B cell (primary cell): ENCODE results near the gene HOXB13. TPM values are rescaled to one million over a fixed set of nuclear protein-coding genes. Genes with fewer than 3 reads are reported as not detected.

Experiments
- ATAC-seq: fragments of 200-7000 bp; cut with Tn5 transposase; one replicate; pipeline ENCODE4 v1.10.0; 2021; ENCODE audit warnings: low read depth, mild to moderate bottlenecking, moderate number of reproducible peaks, moderate library complexity
- CTCF ChIA-PET: fragments of 350-600 bp; sonication (Branson Sonifier 250); formaldehyde crosslinking; loops from one replicate; lab custom pipeline; 2021; ENCODE audit warnings: antibody characterized with exemption, inconsistent platforms; lab: Charles Lee
- POLR2A ChIA-PET: fragments of 350-600 bp; sonication (Branson Sonifier 250); formaldehyde crosslinking; loops from one replicate; lab custom pipeline; 2021; ENCODE audit warnings: antibody characterized with exemption; lab: Charles Lee
- DNase-seq: peaks from one replicate; pipeline ENCODE4 v3.0.0; 2013
- H2AFZ ChIP-seq: 2 replicates; pipeline ENCODE4 v1.6.1; 2012; ENCODE audit warnings: mild to moderate bottlenecking, low read depth, low read length; ENCODE audit not compliant: insufficient read depth, poor library complexity, severe bottlenecking
- H3K27ac ChIP-seq, 2 donors: 1 replicate in 1 of 2; 2 replicates in 1 of 2; pipeline ENCODE4 v1.5.1; 2012 to 2013; ENCODE audit warnings: low read length in 2 of 2, mild to moderate bottlenecking in 2 of 2, moderate library complexity in 1 of 2
- H3K27me3 ChIP-seq, 4 experiments: fragments of 200-600 bp in 1 of 4; sonication (generic) in 1 of 4; replicated peaks in 1 of 4; 1 replicate in 2 of 4; 2 replicates in 2 of 4; pipeline versions ENCODE4 v1.6.1 to v1.7.0; 2013 to 2016; ENCODE audit warnings: low read length in 3 of 4, mild to moderate bottlenecking in 2 of 4, mixed read lengths in 1 of 4, moderate library complexity in 1 of 4; ENCODE audit not compliant: insufficient read depth in 4 of 4, control insufficient read depth in 3 of 4; ENCODE audit errors: control extremely low read depth in 1 of 4
- H3K36me3 ChIP-seq, 2 experiments: replicated peaks in 1 of 2; 1 replicate in 1 of 2; 2 replicates in 1 of 2; pipeline versions ENCODE4 v1.6.1 to v1.7.1; 2013; ENCODE audit warnings: low read length in 1 of 2; ENCODE audit not compliant: insufficient read depth in 2 of 2, control insufficient read depth in 1 of 2; ENCODE audit errors: control extremely low read depth in 1 of 2, extremely low read depth in 1 of 2
- H3K4me1 ChIP-seq, 2 donors: fragments of 200-600 bp in 1 of 2; sonication (generic) in 1 of 2; 1 replicate in 1 of 2; 2 replicates in 1 of 2; pipeline versions ENCODE4 v1.5.1 to v1.6.1; 2013 to 2017; ENCODE audit warnings: low read length in 2 of 2; ENCODE audit not compliant: control insufficient read depth in 2 of 2, insufficient read depth in 2 of 2
- H3K4me2 ChIP-seq: replicated peaks from 2 replicates; pipeline ENCODE3; 2012; ENCODE audit warnings: mild to moderate bottlenecking, low read depth, low read length; ENCODE audit not compliant: poor library complexity, severe bottlenecking
- H3K4me3 ChIP-seq, 5 experiments: fragments of 200-600 bp in 1 of 5; sonication (generic) in 1 of 5; 1 replicate in 3 of 5; 2 replicates in 2 of 5; pipeline versions ENCODE4 v1.5.1 to v1.7.0; 2011 to 2016; ENCODE audit warnings: low read length in 4 of 5, mild to moderate bottlenecking in 4 of 5, low read depth in 2 of 5, control low read depth in 1 of 5, moderate library complexity in 1 of 5; ENCODE audit not compliant: insufficient read depth in 1 of 5; ENCODE audit errors: control extremely low read depth in 1 of 5, extremely low read depth in 1 of 5
- H3K79me2 ChIP-seq: fragments of 200-600 bp; sonication (generic); one replicate; pipeline ENCODE4 v1.6.0; 2016; ENCODE audit warnings: low read length; ENCODE audit not compliant: control insufficient read depth, insufficient read depth
- H3K9ac ChIP-seq: fragments of 200-600 bp; sonication (generic); 2 replicates; pipeline ENCODE4 v1.6.1; 2017; ENCODE audit warnings: mild to moderate bottlenecking, low read length, moderate library complexity
- H3K9me3 ChIP-seq, 3 donors: one replicate each; pipeline versions ENCODE4 v1.6.1 to v1.7.1; 2013; ENCODE audit warnings: low read length in 2 of 3; ENCODE audit not compliant: control insufficient read depth in 2 of 3, insufficient read depth in 1 of 3; ENCODE audit errors: control extremely low read depth in 1 of 3
- H4K20me1 ChIP-seq: 2 replicates; pipeline ENCODE4 v1.6.0; 2012; ENCODE audit warnings: mild to moderate bottlenecking, low read length; ENCODE audit not compliant: insufficient read depth, control insufficient read depth, poor library complexity, severe bottlenecking
- H3K27ac Mint-ChIP-seq: one replicate; pipeline ENCODE4 v1.8.0; 2021; ENCODE audit warnings: mixed read lengths
- H3K27me3 Mint-ChIP-seq: one replicate; pipeline ENCODE4 v1.8.0; 2021; ENCODE audit warnings: mixed read lengths
- H3K4me1 Mint-ChIP-seq: one replicate; pipeline ENCODE4 v1.8.0; 2021; ENCODE audit warnings: mixed read lengths
- H3K4me3 Mint-ChIP-seq: one replicate; pipeline ENCODE4 v1.8.0; 2021; ENCODE audit warnings: mixed read lengths
- H3K9me3 Mint-ChIP-seq: one replicate; pipeline ENCODE4 v1.8.0; 2022; ENCODE audit warnings: mixed read lengths; ENCODE audit not compliant: insufficient read depth
- CTCF ChIP-seq: fragments of 200-600 bp; IDR thresholded peaks from one replicate; pipeline ENCODE4 v1.8.0; 2022; ENCODE audit warnings: antibody characterized with exemption, mild to moderate bottlenecking
- EZH2 ChIP-seq: IDR thresholded peaks from 2 replicates; pipeline ENCODE4 v1.6.1; 2012; ENCODE audit warnings: borderline replicate concordance, low read depth, mild to moderate bottlenecking, moderate library complexity, low read length; ENCODE audit not compliant: insufficient read depth, poor library complexity, severe bottlenecking
- WGBS: methylation state at CpG from one replicate; pipeline ENCODE4 v1.1.5; 2013; ENCODE audit warnings: missing lambda C conversion rate; ENCODE audit not compliant: insufficient coverage; 5-methylcytosine and 5-hydroxymethylcytosine counted together
- intact Hi-C: fragments of 100-400 bp; cut with micrococcal nuclease; formaldehyde crosslinking; loops from one replicate; pipeline ENCODE4 v1.10.0; 2022
- polyA plus RNA-seq: library from polyadenylated mRNA; depleted of rRNA; stranded (reverse); fragments of >200 nt; gene quantifications from 2 replicates; pipeline ENCODE4 v1.2.3, GENCODE V29; 2012
- total RNA-seq, 2 donors: library from RNA; stranded (reverse); fragments of 120-200 nt in 1 of 2; gene quantifications; 1 replicate in 1 of 2; 2 replicates in 1 of 2; pipeline versions ENCODE4 v1.2.3 to v1.2.4, GENCODE V29; 2013 to 2022

HOXB13 gene
- total and polyA plus RNA-seq, 2 donors (not counting 1 experiment from before 2014, with no cell fraction given) = not detected

- Mint-ChIP-seq H3K4me1 (peaks cover 19% of the 10 kb centered on the region), H3K27me3 (peaks cover 65% of the 10 kb centered on the region), H3K27ac (peak overlapping the region; percentile 46), H3K4me3 (peak overlapping the region; percentile 13), H3K9me3 (no peaks in the 10 kb centered on the region)
- 17% methylated on average over 17 of the region's 24 CpGs for WGBS
- no peak for ATAC-seq
- no peaks in the 10 kb centered on the region for H3K79me2 ChIP-seq
- TF ChIP-seq EZH2 (peak; percentile 18), CTCF (no peak)
- no peak overlapping the region for H2AFZ ChIP-seq
- no peaks in the 10 kb centered on the region for H4K20me1 ChIP-seq
- H3K4me1 ChIP-seq = peaks cover 23 to 34% of the 10 kb centered on the region in 2 donors
- no peaks in the 10 kb centered on the region for H3K36me3 ChIP-seq
- no peak overlapping the region for H3K4me3 ChIP-seq
- POLR2A ChIA-PET = interaction anchor here (0.6 kb wide), 1 partner anchor 14 kb away, joined by 3 read pairs; no protein-coding TSS in a partner anchor
- no peak overlapping the region for H3K27ac ChIP-seq
- no peak for DNase-seq
- H3K27me3 ChIP-seq = peaks cover 0 to 78% (median 68%) of the 10 kb centered on the region in 4 experiments
- CTCF ChIA-PET = interaction anchor here (0.7 to 2.0 kb wide), 8 partner anchors 11 to 131 kb away, joined by 3 to 9 read pairs (median 3); partner anchors contain the start of gene HOXB13
- H3K4me2 ChIP-seq = peak overlapping the region; percentile 57
- no peak overlapping the region for H3K9ac ChIP-seq
- peaks cover 0 to 54% (median 10%) of the 10 kb centered on the region in 3 donors for H3K9me3 ChIP-seq
- intact Hi-C loops = no loop called here
Observed at GRCh38 chr17:48718227-48718760, 10.3 kb downstream of the HOXB13 start.
